ENCODE results near the gene SLC27A3. TPM values are rescaled to one million over a fixed set of nuclear protein-coding genes. Genes with fewer than 3 reads are reported as not detected.

Gene SLC27A3
- polyA plus RNA-seq, 1 experiment = 25.4 TPM

DNA sequence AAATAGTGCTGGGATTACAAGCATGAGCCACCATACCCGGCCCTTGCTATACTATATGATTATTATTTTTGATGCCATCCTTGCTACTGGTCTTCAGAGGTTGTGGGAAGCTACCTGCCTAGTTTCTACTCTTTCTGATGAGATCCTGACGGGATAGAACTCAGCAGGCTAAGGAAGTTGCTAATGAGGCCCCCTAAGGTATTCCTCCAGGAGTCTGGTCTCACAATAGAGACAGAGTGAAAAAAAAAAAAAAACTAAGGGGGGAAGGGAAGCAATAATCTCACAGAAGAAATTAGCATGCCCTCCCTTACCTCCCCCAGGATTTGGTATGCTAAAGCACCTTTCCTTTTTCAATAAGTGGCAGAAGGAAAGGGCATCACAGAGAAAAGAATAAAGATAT, 29.8 kb upstream of the SLC27A3 start:
- POLR2A ChIA-PET = no interaction called here

DNA sequence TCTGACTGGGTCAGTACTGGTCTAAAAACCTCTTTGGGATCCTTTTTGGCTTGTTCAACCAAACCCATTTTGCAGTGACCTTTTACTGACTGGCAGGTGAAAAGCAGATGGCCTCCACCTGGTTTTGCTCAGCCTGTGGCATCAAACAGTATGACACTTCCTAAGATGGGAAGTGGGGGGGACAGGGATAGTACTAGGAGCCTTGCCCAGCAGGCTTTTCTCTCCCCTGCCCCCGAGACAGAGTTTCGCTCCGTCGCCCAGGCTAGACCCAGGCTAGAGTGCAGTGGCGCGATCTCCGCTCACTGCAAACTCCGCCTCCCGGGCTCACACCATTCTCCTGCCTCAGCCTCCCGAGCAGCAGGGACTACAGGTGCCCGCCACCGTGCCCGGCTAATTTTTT, 29.0 kb upstream of the SLC27A3 start:
- Histone ChIP-seq H3K27me3 (ENCODE audit: control insufficient read depth, insufficient read depth, low read length) (no peaks in the 10 kb centered on the region), H3K36me3 (ENCODE audit: control insufficient read depth, insufficient read depth, low read length) (peaks cover 22% of the 10 kb centered on the region), H3K4me3 (ENCODE audit: low read depth, low read length) (no peak overlapping the region)
- ChIA-PET CTCF (interaction anchor here (0.7 to 2.3 kb wide), 4 partner anchors 14 to 235 kb away, joined by 3 to 7 read pairs (median 5); no protein-coding TSS in a partner anchor), POLR2A (interaction anchor here (0.6 kb wide), 1 partner anchor 243 kb away, joined by 5 read pairs; no protein-coding TSS in a partner anchor)
- DNase-seq (ENCODE audit: low read depth) = no peak
- TF ChIP-seq, protein P1, sequence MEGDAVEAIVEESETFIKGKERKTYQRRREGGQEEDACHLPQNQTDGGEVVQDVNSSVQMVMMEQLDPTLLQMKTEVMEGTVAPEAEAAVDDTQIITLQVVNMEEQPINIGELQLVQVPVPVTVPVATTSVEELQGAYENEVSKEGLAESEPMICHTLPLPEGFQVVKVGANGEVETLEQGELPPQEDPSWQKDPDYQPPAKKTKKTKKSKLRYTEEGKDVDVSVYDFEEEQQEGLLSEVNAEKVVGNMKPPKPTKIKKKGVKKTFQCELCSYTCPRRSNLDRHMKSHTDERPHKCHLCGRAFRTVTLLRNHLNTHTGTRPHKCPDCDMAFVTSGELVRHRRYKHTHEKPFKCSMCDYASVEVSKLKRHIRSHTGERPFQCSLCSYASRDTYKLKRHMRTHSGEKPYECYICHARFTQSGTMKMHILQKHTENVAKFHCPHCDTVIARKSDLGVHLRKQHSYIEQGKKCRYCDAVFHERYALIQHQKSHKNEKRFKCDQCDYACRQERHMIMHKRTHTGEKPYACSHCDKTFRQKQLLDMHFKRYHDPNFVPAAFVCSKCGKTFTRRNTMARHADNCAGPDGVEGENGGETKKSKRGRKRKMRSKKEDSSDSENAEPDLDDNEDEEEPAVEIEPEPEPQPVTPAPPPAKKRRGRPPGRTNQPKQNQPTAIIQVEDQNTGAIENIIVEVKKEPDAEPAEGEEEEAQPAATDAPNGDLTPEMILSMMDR (IDR thresholded peaks at IDR 0.05; ENCODE audit: insufficient read depth, low read depth, low read length) = no peak

More for the DNA sequence above, 29.8 kb upstream of the SLC27A3 start:
- Histone ChIP-seq H3K27me3 (ENCODE audit: control insufficient read depth, insufficient read depth, low read length) (no peaks in the 10 kb centered on the region), H3K36me3 (ENCODE audit: control insufficient read depth, insufficient read depth, low read length) (peaks cover 22% of the 10 kb centered on the region), H3K4me3 (ENCODE audit: low read depth, low read length) (no peak overlapping the region)
- TF ChIP-seq, protein P1 (IDR thresholded peaks at IDR 0.05; ENCODE audit: insufficient read depth, low read depth, low read length) = no peak
- DNase-seq (ENCODE audit: low read depth) = no peak
- CTCF ChIA-PET = interaction anchor here (1.2 to 1.9 kb wide), 2 partner anchors 9 to 64 kb away, joined by 3 to 5 read pairs; no protein-coding TSS in a partner anchor

DNA sequence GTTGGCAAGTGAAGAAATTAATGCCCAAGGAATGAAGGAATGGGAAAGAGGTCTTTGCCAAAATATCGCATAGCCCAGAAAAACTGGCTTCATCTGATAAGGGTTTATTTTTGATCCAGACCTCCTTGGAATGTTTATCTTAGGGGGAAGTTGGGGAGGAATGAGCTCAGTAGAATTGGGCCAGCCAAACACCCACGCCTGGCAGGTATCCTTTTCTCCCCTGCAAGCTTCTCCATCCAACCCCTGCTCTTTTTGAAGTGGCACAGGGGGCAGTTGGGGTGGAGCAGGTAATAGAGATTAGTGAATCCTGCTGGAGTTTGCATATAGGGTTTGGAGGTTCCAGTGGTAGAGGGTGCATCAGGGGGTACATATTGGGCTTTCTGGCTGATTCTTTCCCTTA, 26.3 kb upstream of the SLC27A3 start:
- no peak overlapping the region for H3K4me3 ChIP-seq (ENCODE audit: low read depth, low read length)
- ChIA-PET POLR2A (no interaction called here), CTCF (interaction anchor here (0.6 to 5.4 kb wide), 8 partner anchors 9 to 396 kb away, joined by 3 to 43 read pairs (median 4); partner anchors contain the start of gene NPR1)
- H3K36me3 ChIP-seq (ENCODE audit: control insufficient read depth, insufficient read depth, low read length) = peaks cover 13% of the 10 kb centered on the region
- TF ChIP-seq, protein P1 (IDR thresholded peaks at IDR 0.05; ENCODE audit: insufficient read depth, low read depth, low read length) = no peak
- no peak for DNase-seq (ENCODE audit: low read depth)
- H3K27me3 ChIP-seq (ENCODE audit: control insufficient read depth, insufficient read depth, low read length) = no peaks in the 10 kb centered on the region

DNA sequence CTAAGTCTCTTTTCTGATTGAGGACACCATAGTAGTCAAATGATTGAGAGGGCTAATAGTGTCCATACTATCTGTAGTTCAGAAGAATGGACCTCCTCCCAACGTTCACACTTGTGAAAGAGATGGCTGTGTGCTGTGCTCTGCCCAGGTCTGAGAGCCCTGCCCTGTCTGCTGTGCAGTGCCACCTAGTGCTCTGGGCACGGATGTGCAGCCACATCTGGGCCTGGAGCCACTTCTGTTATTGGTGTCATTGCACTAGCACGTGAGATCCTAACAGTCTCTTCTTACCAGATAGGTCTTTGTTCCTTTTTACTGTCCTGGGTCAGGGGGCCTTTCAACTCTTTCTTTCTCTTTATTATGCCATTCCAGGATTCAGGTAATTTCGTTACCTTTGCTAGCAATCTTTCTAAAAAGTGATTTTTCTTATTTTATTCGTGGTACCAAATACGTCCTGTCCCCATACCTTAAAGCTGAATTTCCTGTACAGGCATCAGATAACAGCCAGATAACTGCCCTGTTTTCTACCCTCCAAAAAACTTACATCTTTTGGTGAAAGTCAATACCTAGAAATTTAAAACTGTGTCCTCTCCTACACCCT, 25.7 kb upstream of the SLC27A3 start:
- DNase-seq (ENCODE audit: low read depth) = peak; percentile 24
- Histone ChIP-seq H3K4me3 (ENCODE audit: low read depth, low read length) (no peak overlapping the region), H3K27me3 (ENCODE audit: control insufficient read depth, insufficient read depth, low read length) (no peaks in the 10 kb centered on the region), H3K36me3 (ENCODE audit: control insufficient read depth, insufficient read depth, low read length) (peaks cover 12% of the 10 kb centered on the region)
- ChIA-PET POLR2A (no interaction called here), CTCF (interaction anchor here (0.6 to 5.4 kb wide), 10 partner anchors 9 to 417 kb away, joined by 3 to 43 read pairs (median 3); partner anchors contain the start of gene NPR1)
- TF ChIP-seq, protein P1 (IDR thresholded peaks at IDR 0.05; ENCODE audit: insufficient read depth, low read depth, low read length) = peak; percentile 96

DNA sequence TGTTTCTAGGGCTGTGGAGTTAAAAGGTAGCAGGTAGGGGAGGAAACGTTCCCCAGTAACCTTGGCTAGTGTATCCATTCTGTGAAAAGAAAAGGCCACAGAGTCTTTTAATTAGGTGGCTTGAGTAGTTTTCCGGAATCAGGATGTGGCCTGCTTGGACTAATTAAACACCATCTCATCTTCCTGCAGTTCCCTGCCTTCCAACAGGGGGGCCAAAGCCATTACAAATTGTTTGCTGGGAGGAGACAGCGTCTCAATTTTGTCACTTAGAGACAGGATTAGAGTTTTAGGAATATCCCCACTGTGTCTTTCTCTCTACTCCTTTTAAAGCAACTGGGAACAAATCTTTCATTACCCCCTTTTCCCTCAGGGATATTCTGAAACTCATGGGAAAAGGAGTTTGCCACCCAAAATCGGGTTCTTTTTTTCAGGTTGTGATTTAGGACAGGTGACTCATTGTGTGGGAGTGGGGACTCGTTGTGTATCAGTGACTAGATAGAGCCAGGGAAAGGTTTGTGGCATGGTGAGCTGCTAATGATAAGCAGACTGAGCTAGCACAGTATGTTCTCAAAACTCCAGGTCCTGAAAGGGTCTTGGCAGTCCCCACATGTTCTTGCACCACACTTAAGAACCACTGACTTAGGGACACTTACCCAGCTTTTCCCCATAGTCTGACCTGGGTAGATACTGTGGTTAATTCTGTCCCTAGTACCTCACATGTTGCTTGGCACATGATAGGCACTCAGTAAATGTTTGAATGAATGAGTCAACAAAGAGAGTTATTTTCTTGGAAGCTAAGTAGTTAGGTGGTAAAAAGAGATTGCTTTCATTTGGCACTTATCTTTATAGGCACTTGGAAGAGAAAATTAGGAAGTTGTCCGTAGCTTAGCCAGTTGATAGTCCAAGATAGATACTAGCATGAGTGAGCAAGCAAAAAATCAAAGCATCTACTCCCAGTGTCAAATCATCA, 24.9 kb upstream of the SLC27A3 start:
- CTCF ChIA-PET = interaction anchor here (0.6 to 5.4 kb wide), 10 partner anchors 9 to 416 kb away, joined by 3 to 43 read pairs (median 3); partner anchors contain the start of genes NPR1 and RAB13
- H3K4me3 ChIP-seq (ENCODE audit: low read depth, low read length) = no peak overlapping the region
- peaks cover 14% of the 10 kb centered on the region for H3K36me3 ChIP-seq (ENCODE audit: control insufficient read depth, insufficient read depth, low read length)
- no peaks in the 10 kb centered on the region for H3K27me3 ChIP-seq (ENCODE audit: control insufficient read depth, insufficient read depth, low read length)
- POLR2A ChIA-PET = no interaction called here
- no peak for DNase-seq (ENCODE audit: low read depth)
- TF ChIP-seq, protein P1 (IDR thresholded peaks at IDR 0.05; ENCODE audit: insufficient read depth, low read depth, low read length) = 0 out of 2 replicates have a peak, but pooled peaks have one; percentile 7
